Measurements from ENCODE around the gene ENTPD8. TPM values are rescaled to one million over a fixed set of nuclear protein-coding genes. Genes with fewer than 3 reads are reported as not detected.

The ENTPD8 gene
- total and polyA plus RNA-seq, 2 of the 13 experiments (the other 11 are each of a cell fraction or from before 2014, with no cell fraction given): 0.26 to 0.44 TPM

- TF ChIP-seq, protein P1, sequence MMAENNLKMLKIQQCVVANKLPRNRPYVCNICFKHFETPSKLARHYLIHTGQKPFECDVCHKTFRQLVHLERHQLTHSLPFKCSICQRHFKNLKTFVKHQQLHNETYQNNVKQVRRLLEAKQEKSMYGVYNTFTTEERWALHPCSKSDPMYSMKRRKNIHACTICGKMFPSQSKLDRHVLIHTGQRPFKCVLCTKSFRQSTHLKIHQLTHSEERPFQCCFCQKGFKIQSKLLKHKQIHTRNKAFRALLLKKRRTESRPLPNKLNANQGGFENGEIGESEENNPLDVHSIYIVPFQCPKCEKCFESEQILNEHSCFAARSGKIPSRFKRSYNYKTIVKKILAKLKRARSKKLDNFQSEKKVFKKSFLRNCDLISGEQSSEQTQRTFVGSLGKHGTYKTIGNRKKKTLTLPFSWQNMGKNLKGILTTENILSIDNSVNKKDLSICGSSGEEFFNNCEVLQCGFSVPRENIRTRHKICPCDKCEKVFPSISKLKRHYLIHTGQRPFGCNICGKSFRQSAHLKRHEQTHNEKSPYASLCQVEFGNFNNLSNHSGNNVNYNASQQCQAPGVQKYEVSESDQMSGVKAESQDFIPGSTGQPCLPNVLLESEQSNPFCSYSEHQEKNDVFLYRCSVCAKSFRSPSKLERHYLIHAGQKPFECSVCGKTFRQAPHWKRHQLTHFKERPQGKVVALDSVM (CRISPR knock-in tag; IDR thresholded peaks at IDR 0.05): peak; percentile 86
- TF ChIP-seq, protein P2, sequence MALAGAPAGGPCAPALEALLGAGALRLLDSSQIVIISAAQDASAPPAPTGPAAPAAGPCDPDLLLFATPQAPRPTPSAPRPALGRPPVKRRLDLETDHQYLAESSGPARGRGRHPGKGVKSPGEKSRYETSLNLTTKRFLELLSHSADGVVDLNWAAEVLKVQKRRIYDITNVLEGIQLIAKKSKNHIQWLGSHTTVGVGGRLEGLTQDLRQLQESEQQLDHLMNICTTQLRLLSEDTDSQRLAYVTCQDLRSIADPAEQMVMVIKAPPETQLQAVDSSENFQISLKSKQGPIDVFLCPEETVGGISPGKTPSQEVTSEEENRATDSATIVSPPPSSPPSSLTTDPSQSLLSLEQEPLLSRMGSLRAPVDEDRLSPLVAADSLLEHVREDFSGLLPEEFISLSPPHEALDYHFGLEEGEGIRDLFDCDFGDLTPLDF (CRISPR knock-in tag; IDR thresholded peaks at IDR 0.05): peak; percentile 41; the same call in 1 of the 2 replicates
- TF ChIP-seq FOSL2 (CRISPR knock-in tag; IDR thresholded peaks at IDR 0.05) (peak; percentile 58), ZNF589 (CRISPR knock-in tag; conservative IDR thresholded peaks at IDR 0.05) (0 out of 2 replicates have a peak, but pooled peaks have one; percentile 71), SOX5 (CRISPR knock-in tag; IDR thresholded peaks at IDR 0.05; ENCODE audit: borderline replicate concordance) (peak; percentile 79; the same call in 1 of the 2 replicates), TOPORS (CRISPR knock-in tag; IDR thresholded peaks at IDR 0.05) (peak; percentile 49; the same call in 1 of the 2 replicates), MATR3 (CRISPR knock-in tag; IDR thresholded peaks at IDR 0.05) (0 out of 2 replicates have a peak, but pooled peaks have one; percentile 37), HOXA3 (CRISPR knock-in tag; IDR thresholded peaks at IDR 0.05) (peak; percentile 89), ZNF883 (CRISPR knock-in tag; IDR thresholded peaks at IDR 0.05; ENCODE audit: not compliant biosample characterization) (peak; percentile 88), ZNF569 (CRISPR knock-in tag; IDR thresholded peaks at IDR 0.05; ENCODE audit: borderline replicate concordance) (peak; percentile 62; the same call in 1 of the 2 replicates), ZMYM2 (CRISPR knock-in tag; IDR thresholded peaks at IDR 0.05) (no peak), ZFY (CRISPR knock-in tag; IDR thresholded peaks at IDR 0.05) (peak; percentile 81), MED1 (CRISPR knock-in tag; IDR thresholded peaks at IDR 0.05) (peak; percentile 95), ZNF552 (CRISPR knock-in tag; IDR thresholded peaks at IDR 0.05; ENCODE audit: borderline replicate concordance) (peak; percentile 94), ERF (CRISPR knock-in tag; IDR thresholded peaks at IDR 0.05) (peak; percentile 96), ZNF772 (CRISPR knock-in tag; IDR thresholded peaks at IDR 0.05) (peak; percentile 91; the same call in 1 of the 2 replicates), TRAFD1 (CRISPR knock-in tag; IDR thresholded peaks at IDR 0.05; ENCODE audit: borderline replicate concordance) (peak; percentile 88; the same call in 1 of the 2 replicates)
- TF ChIP-seq, protein P3, sequence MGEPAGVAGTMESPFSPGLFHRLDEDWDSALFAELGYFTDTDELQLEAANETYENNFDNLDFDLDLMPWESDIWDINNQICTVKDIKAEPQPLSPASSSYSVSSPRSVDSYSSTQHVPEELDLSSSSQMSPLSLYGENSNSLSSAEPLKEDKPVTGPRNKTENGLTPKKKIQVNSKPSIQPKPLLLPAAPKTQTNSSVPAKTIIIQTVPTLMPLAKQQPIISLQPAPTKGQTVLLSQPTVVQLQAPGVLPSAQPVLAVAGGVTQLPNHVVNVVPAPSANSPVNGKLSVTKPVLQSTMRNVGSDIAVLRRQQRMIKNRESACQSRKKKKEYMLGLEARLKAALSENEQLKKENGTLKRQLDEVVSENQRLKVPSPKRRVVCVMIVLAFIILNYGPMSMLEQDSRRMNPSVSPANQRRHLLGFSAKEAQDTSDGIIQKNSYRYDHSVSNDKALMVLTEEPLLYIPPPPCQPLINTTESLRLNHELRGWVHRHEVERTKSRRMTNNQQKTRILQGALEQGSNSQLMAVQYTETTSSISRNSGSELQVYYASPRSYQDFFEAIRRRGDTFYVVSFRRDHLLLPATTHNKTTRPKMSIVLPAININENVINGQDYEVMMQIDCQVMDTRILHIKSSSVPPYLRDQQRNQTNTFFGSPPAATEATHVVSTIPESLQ (CRISPR knock-in tag; conservative IDR thresholded peaks at IDR 0.05): 0 out of 2 replicates have a peak, but pooled peaks have one; percentile 17
- TF ChIP-seq, protein P4, sequence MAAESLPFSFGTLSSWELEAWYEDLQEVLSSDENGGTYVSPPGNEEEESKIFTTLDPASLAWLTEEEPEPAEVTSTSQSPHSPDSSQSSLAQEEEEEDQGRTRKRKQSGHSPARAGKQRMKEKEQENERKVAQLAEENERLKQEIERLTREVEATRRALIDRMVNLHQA (CRISPR knock-in tag; IDR thresholded peaks at IDR 0.05): no peak
- TF ChIP-seq, protein P5, sequence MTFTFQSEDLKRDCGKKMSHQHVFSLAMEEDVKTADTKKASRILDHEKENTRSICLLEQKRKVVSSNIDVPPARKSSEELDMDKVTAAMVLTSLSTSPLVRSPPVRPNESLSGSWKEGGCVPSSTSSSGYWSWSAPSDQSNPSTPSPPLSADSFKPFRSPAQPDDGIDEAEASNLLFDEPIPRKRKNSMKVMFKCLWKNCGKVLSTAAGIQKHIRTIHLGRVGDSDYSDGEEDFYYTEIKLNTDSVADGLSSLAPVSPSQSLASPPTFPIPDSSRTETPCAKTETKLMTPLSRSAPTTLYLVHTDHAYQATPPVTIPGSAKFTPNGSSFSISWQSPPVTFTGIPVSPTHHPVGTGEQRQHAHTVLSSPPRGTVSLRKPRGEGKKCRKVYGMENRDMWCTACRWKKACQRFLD (CRISPR knock-in tag; IDR thresholded peaks at IDR 0.05; ENCODE audit: borderline replicate concordance): peak; percentile 65; the same call in 1 of the 2 replicates
These were observed 13.6 kb upstream of the ENTPD8 start (continued) for GRCh38 chr9:137454597-137455358.
